Caco-2 (cell line): ENCODE results near the gene MAX. TPM values are rescaled to one million over a fixed set of nuclear protein-coding genes. Genes with fewer than 3 reads are reported as not detected.

Experiments
- BruUV-seq: library from RNA; stranded (reverse); fragments of 400-500 nt; replicated peaks from 2 replicates; lab custom pipeline; 2021; lab: Mats Ljungman, UMichigan
- CTCF ChIA-PET: fragments of 300-600 bp; sonication (Branson Sonifier 250); formaldehyde crosslinking; loops from one replicate; lab custom pipeline; 2022; ENCODE audit warnings: antibody characterized with exemption; lab: Charles Lee
- POLR2A ChIA-PET: fragments of 300-600 bp; sonication (Branson Sonifier 250); formaldehyde crosslinking; loops from one replicate; lab custom pipeline; 2022; ENCODE audit warnings: antibody characterized with exemption; lab: Charles Lee
- DNase-seq, 2 experiments: peaks; one replicate each; pipeline versions ENCODE4 v3.0.0 to v3.0.0-alpha.2; 2020 to 2022
- H3K27me3 ChIP-seq: replicated peaks from 2 replicates; pipeline ENCODE4 v1.6.0; 2011; ENCODE audit warnings: low read length; ENCODE audit not compliant: control insufficient read depth, insufficient read depth
- H3K36me3 ChIP-seq: 2 replicates; pipeline ENCODE4 v1.5.1; 2011; ENCODE audit warnings: low read length; ENCODE audit not compliant: control insufficient read depth, insufficient read depth
- H3K4me1 ChIP-seq: fragments of 250-450 bp; sonication (Bioruptor Pico); 2 replicates; pipeline ENCODE4 v1.5.1; 2020; ENCODE audit warnings: mild to moderate bottlenecking
- H3K4me3 ChIP-seq: 2 replicates; pipeline ENCODE4 v1.5.1; 2011; ENCODE audit warnings: low read depth, mild to moderate bottlenecking, control low read depth, low read length
- H3K9me3 ChIP-seq: fragments of 250-450 bp; sonication (Bioruptor Pico); 2 replicates; pipeline ENCODE4 v1.5.1; 2020; ENCODE audit warnings: mild to moderate bottlenecking, moderate library complexity
- H3K27ac Mint-ChIP-seq: one replicate; pipeline ENCODE4 v1.8.0; 2022; ENCODE audit warnings: mixed read lengths; ENCODE audit not compliant: unreplicated experiment
- H3K27me3 Mint-ChIP-seq: one replicate; pipeline ENCODE4 v1.8.0; 2022; ENCODE audit warnings: mixed read lengths; ENCODE audit not compliant: insufficient read depth, unreplicated experiment
- H3K36me3 Mint-ChIP-seq: one replicate; pipeline ENCODE4 v1.8.0; 2022; ENCODE audit warnings: mild to moderate bottlenecking, mixed read lengths; ENCODE audit not compliant: insufficient read depth, unreplicated experiment
- H3K4me1 Mint-ChIP-seq: one replicate; pipeline ENCODE4 v1.8.0; 2022; ENCODE audit warnings: low read depth, mixed read lengths; ENCODE audit not compliant: unreplicated experiment
- H3K4me3 Mint-ChIP-seq: one replicate; pipeline ENCODE4 v1.8.0; 2022; ENCODE audit warnings: mild to moderate bottlenecking, moderate library complexity, mixed read lengths; ENCODE audit not compliant: unreplicated experiment
- H3K9me3 Mint-ChIP-seq: one replicate; pipeline ENCODE4 v1.8.0; 2022; ENCODE audit warnings: mixed read lengths; ENCODE audit not compliant: unreplicated experiment
- CTCF ChIP-seq, 2 experiments: fragments of 200-600 bp in 1 of 2; IDR thresholded peaks; 1 replicate in 1 of 2; 2 replicates in 1 of 2; pipeline versions ENCODE4 v1.5.1 to v1.8.0; 2011 to 2022; ENCODE audit warnings: antibody characterized with exemption in 1 of 2, control low read depth in 1 of 2, inconsistent platforms in 1 of 2, low read depth in 1 of 2, low read length in 1 of 2, mild to moderate bottlenecking in 1 of 2, moderate library complexity in 1 of 2; ENCODE audit not compliant: insufficient read depth in 1 of 2, severe bottlenecking in 1 of 2, unreplicated experiment in 1 of 2
- intact Hi-C: fragments of 100-400 bp; cut with micrococcal nuclease; formaldehyde crosslinking; loops from one replicate; pipeline ENCODE4 v1.10.0; 2022; ENCODE audit not compliant: unreplicated experiment
- microRNA-seq: library from miRNA; unstranded; fragments of <30 nt; microRNA quantifications from one replicate; pipeline ENCODE4 v1.2.0, GENCODE V29; 2022
- total RNA-seq: library from RNA; stranded (reverse); gene quantifications from 2 replicates; pipeline ENCODE4 v1.2.3, GENCODE V29; 2022

The MAX gene
- total RNA-seq, 1 experiment from 2014 or later, result 53.5 TPM

- Mint-ChIP-seq H3K9me3 (no peaks in the 10 kb centered on the region), H3K27me3 (no peaks in the 10 kb centered on the region), H3K4me3 (no peak overlapping the region), H3K27ac (no peak overlapping the region), H3K36me3 (peaks cover 13% of the 10 kb centered on the region), H3K4me1 (peaks cover 27% of the 10 kb centered on the region)
- no peaks in the 10 kb centered on the region for H3K27me3 ChIP-seq
- H3K9me3 ChIP-seq, result no peaks in the 10 kb centered on the region
- H3K4me3 ChIP-seq, result no peak overlapping the region
- no peak for TF ChIP-seq CTCF (IDR thresholded peaks at IDR 0.05; ENCODE audit: insufficient read depth in 1 of 2, low read depth in 1 of 2, low read length in 1 of 2, severe bottlenecking in 1 of 2, unreplicated experiment in 1 of 2)
- intact Hi-C loops, result no loop called here
- ChIA-PET POLR2A (no interaction called here), CTCF (no interaction called here)
- no TSS peak for BruUV-seq
- H3K4me1 ChIP-seq, result peaks cover 15% of the 10 kb centered on the region
- no peaks in the 10 kb centered on the region for H3K36me3 ChIP-seq
- no peak for DNase-seq
Observed at GRCh38 chr14:65027127-65027799, 75.1 kb downstream of the MAX start.

GRCh38 chr14:65026526-65026925, 75.8 kb downstream of the MAX start:
- ChIA-PET POLR2A (no interaction called here), CTCF (no interaction called here)
- Histone ChIP-seq H3K4me3 (no peak overlapping the region), H3K4me1 (peaks cover 15% of the 10 kb centered on the region), H3K27me3 (no peaks in the 10 kb centered on the region), H3K36me3 (no peaks in the 10 kb centered on the region), H3K9me3 (no peaks in the 10 kb centered on the region)
- no peak for TF ChIP-seq CTCF (IDR thresholded peaks at IDR 0.05; ENCODE audit: insufficient read depth in 1 of 2, low read depth in 1 of 2, low read length in 1 of 2, severe bottlenecking in 1 of 2, unreplicated experiment in 1 of 2)
- intact Hi-C loops, result no loop called here
- no peak overlapping the region for H3K27ac Mint-ChIP-seq
- H3K4me3 Mint-ChIP-seq, result no peak overlapping the region
- H3K36me3 Mint-ChIP-seq, result peaks cover 9% of the 10 kb centered on the region
- H3K4me1 Mint-ChIP-seq, result peaks cover 27% of the 10 kb centered on the region
- H3K27me3 Mint-ChIP-seq, result no peaks in the 10 kb centered on the region
- DNase-seq, result no peak
- no TSS peak for BruUV-seq
- no peaks in the 10 kb centered on the region for H3K9me3 Mint-ChIP-seq

GRCh38 chr14:65025818-65026217, 76.5 kb downstream of the MAX start:
- no peaks in the 10 kb centered on the region for H3K9me3 Mint-ChIP-seq
- H3K36me3 Mint-ChIP-seq, result peaks cover 6% of the 10 kb centered on the region
- no peak for TF ChIP-seq CTCF (IDR thresholded peaks at IDR 0.05; ENCODE audit: insufficient read depth in 1 of 2, low read depth in 1 of 2, low read length in 1 of 2, severe bottlenecking in 1 of 2, unreplicated experiment in 1 of 2)
- no peak for DNase-seq
- Histone ChIP-seq H3K9me3 (no peaks in the 10 kb centered on the region), H3K4me3 (no peak overlapping the region), H3K27me3 (no peaks in the 10 kb centered on the region), H3K4me1 (peaks cover 15% of the 10 kb centered on the region), H3K36me3 (no peaks in the 10 kb centered on the region)
- H3K27me3 Mint-ChIP-seq, result no peaks in the 10 kb centered on the region
- POLR2A ChIA-PET, result no interaction called here
- peaks cover 27% of the 10 kb centered on the region for H3K4me1 Mint-ChIP-seq
- intact Hi-C loops, result no loop called here
- no peak overlapping the region for H3K4me3 Mint-ChIP-seq
- no TSS peak for BruUV-seq
- CTCF ChIA-PET, result no interaction called here
- no peak overlapping the region for H3K27ac Mint-ChIP-seq

Small RNA genes lying within 50 kb of the gene (microRNA-seq; reads per million reads assigned to microRNA genes)
- not detected for gene MIR4706

Other genes with a start within 250 kb of the MAX start
- 1.6 and 1.7 TPM in 2 replicates for gene SPTB, start 222.6 kb downstream of the MAX start, total RNA-seq
- 51.3 and 52.6 TPM in 2 replicates for gene CHURC1, start 188.1 kb downstream of the MAX start, total RNA-seq
- 39.3 and 48.1 TPM in 2 replicates for gene GPX2, start 159.8 kb downstream of the MAX start, total RNA-seq
- gene RAB15, start 130.2 kb downstream of the MAX start, total RNA-seq, result 69.5 and 92.5 TPM in 2 replicates
- 20.6 and 21.2 TPM in 2 replicates for gene FNTB, start 115.6 kb downstream of the MAX start, total RNA-seq